Activated CD4-positive, alpha-beta T cell treated with anti-CD3 and anti-CD28 coated beads, Interleukin-2, amount 50 U/mL, for 24 hours (primary cell): ENCODE measurements around the gene PSMF1.

Source experiments
- DNase-seq, 2 donors: peaks; one replicate each; pipeline ENCODE4 v3.0.0-alpha.2; 2020; ENCODE audit warnings: low read depth in 1 of 2, low spot score in 1 of 2

The PSMF1 gene, protein sequence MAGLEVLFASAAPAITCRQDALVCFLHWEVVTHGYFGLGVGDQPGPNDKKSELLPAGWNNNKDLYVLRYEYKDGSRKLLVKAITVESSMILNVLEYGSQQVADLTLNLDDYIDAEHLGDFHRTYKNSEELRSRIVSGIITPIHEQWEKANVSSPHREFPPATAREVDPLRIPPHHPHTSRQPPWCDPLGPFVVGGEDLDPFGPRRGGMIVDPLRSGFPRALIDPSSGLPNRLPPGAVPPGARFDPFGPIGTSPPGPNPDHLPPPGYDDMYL

DNA sequence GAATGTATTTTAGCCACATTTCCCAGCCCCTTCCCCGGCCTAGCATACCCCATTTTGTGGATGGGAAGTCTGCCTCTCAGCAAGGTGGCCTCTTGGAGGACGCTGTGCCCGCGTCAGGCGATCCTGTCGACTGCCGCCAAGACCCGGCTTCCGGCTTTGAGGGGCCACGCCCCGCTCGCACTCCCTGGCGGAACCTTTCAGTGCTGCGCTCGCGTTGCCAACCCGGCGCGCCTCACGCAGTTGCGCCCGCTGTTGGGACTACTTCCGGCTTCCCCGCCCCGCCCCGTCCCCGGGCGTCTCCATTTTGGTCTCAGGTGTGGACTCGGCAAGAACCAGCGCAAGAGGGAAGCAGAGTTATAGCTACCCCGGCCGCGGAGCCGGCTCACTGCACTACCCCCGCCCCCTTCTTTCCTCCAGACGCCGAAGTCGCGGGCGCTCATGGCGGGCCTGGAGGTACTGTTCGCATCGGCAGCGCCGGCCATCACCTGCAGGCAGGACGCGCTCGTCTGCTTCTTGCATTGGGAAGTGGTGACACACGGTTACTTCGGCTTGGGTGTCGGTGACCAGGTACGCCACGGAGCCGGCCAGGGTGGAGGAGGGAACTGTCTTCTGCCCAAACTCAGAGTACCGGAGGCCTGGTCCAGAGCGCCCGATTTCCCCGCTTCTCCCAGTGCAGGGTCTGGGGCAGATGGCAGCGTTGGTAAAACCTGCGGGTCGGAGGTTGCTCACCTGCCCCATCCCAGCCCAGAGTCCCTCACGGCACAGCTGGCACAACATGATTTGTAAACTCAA, at the start of gene PSMF1:
Gene PSMF1, plus strand, starts transcription at position 267 of the 792 bp plus-strand sequence. Its CDS starts 172 bp downstream, at position 439.
- DNase-seq, result peak; percentile 93 to 95

DNA sequence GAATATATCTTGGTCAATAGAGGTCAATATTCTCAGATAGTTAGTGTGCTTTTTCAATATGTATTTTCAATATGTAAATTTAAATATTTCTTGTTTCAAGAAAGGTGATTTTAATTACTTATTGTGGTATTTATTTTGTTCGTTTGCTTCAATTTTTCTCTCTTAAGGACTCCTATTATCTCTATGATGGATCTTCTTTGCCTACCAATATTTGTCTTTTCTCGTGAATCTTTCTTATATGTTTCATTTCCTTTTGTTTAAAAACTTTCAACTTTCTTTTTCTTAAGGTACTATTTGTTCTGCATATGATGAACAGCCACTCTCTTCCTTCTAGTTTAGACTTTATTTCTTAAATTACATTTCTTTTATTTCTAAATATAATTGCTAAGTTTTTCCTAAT, 46.1 kb upstream of the PSMF1 start:
- DNase-seq, result no peak

DNA sequence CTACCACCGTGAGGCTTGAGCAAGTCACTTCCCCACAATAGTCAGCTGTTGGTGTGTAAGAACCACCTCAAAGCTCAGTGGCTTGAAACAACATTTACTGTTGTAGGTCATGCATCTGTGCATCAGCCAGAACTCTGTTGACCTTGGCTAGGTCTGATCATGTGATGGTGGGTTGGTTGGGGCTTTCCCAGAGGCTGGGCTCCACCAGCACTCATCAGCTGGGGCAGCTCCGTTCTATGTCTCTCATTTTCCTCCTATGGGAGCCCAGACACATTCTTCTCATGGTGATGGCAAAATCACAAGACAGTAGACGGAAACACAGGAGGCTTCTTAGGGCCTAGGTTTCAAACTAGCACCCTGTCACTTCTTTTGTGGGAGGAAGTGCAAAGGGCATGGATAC, 42.8 kb upstream of the PSMF1 start:
- no peak for DNase-seq

DNA sequence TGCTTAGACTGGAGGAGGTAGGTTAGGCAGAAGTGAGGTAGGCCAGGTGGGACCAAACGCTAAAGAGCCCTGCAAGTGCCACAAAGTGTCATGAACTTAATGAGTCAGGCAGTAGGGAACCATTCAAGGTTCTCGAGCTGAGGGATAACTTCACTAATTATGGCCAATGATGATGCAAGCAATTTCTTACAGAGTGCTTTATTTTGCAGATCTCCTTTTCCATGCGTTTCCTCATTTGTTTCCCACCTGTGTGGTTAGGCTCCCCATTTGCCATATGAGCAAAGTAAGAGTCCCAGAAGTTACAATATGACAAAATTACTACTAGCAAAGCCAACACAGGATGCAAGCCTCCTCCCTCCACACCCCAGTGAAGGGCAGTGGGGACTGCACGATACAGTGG, 36.5 kb upstream of the PSMF1 start:
- no peak for DNase-seq

- DNase-seq, result no peak
Observed at GRCh38 chr20:1083431-1084080, 34.8 kb upstream of the PSMF1 start.

DNA sequence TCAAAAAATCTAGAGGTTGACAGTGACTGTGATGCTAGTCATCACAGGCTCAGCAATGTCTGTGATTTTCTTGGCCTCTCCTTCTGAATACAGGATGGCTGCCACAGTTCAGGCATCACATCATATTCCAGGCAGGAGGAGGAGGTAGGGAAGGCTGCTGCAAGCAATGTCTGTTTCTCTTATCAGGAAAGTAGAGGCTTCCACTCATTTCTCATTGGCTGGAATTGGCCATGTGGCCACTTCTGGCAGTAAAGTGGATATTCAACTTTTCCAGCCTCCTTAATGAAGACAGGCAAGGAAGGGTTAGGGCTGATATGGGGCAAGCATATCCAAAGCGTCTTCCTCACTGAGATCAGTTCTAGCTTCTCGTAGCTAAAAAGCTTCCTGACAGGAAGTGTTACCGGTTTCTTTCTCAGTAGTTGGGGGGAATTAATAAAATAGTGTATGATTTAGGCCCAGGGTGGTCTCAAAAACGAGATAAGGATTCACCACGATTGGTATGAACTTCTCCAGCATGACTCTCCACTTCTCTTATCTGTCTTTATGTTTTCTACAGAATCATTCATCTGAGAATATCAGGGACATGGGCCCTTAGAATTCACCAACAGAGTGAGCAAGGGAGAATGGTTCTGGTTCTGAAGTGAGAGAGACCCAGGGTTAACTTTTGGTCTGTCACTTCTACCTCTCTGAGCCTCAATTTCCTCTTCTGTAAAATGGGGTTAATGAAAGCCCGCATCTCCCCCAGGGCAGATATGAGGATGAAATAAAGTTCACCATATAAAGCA, 32.7 kb upstream of the PSMF1 start:
- DNase-seq, result no peak

- no peak for DNase-seq
Observed at GRCh38 chr20:1086277-1087213, 31.9 kb upstream of the PSMF1 start.

DNA sequence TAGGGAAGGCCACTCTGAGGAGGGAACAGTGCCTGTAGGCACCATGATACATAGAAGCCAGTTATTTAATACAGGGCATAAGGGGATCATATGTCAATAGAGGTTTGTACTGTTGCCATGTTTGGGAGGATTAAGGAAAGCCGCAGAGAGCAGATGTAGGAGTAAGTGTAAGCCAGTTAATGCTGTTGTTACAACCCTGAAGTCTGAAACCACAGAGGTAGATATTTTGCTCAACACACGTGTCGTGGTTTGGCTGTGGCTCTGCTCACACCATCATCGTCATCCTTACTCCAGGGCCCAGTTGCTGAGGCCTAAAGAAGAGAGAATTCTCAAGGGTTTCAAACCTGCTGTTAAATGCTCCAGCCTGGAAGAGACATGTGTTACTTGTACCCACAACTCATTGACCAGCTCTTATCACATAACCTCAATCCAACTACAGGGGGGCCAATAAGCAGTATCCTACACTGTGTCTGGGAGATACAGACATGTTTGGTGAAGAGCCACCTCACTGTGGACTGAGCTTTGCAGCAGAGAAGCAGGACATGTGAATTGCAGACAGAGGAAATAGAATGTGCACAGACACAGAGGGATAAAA, 31.0 kb upstream of the PSMF1 start:
- DNase-seq, result no peak

DNA sequence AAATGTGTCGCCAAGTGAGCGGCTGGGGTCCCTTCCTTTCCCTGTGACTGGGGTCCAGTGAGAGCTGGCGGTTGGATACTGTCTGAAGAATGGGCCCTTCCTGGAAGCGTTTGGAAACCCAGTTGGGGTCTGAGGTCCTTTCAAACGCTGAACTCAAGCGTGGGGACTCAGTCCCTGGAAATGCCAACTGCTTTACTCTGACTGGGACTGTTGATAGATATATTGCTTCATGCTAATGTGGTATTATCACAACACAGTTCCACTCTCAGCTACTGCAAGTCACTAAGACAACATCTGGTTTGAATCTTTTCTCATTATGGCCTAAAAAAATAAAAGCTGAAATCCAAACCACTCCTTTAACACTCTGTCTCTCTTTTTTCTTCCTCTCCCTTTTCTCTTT, 23.7 kb upstream of the PSMF1 start:
- DNase-seq, result no peak

- DNase-seq, result no peak
Observed at GRCh38 chr20:1101533-1101932, 16.9 kb upstream of the PSMF1 start.

- DNase-seq, result no peak
Observed at GRCh38 chr20:1102016-1102415, 16.4 kb upstream of the PSMF1 start.

DNA sequence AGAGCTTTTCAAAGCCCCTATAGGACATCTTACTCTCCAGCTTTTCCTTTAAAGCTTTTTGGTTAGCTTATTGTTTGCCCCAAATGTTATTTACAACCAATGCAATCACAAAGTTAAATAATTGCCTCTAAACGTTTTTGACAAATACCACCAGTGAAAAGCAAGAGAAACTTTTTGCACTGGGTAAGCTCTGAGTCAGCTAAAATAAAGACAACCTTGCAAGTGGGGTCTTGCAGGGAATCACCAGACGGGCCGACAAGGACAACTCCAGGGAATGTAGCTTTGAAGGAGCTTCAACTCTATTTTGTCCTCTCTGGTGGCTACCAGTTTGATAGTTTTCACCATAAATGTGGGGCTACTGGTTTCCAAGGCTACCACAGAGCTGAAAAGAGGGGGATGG, 14.7 kb upstream of the PSMF1 start:
- DNase-seq, result no peak

GRCh38 chr20:1105599-1106194, 12.7 kb upstream of the PSMF1 start:
- DNase-seq, result no peak

DNA sequence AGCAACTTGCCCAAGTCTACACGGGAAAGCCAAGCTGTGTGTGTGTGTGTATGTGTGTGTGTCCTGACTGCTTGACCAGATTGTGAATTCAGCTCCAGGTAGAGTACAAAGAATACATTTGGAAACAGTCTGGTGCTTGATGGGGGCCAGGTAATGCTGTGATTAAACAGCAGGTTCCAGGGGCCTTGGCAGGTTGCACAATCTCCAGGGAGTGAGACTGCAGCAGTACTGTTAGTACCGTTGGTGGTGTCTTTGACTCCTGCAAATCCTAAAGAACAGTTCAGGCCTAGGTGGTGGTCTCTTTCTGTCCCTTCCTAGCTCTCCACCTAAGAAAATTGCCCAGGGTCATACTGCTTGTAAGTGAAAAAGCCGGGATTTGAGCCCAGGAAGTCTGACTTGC, 11.2 kb upstream of the PSMF1 start:
- no peak for DNase-seq

GRCh38 chr20:1108437-1108920, 9.9 kb upstream of the PSMF1 start:
- DNase-seq, result peak; percentile 25 to 35

DNA sequence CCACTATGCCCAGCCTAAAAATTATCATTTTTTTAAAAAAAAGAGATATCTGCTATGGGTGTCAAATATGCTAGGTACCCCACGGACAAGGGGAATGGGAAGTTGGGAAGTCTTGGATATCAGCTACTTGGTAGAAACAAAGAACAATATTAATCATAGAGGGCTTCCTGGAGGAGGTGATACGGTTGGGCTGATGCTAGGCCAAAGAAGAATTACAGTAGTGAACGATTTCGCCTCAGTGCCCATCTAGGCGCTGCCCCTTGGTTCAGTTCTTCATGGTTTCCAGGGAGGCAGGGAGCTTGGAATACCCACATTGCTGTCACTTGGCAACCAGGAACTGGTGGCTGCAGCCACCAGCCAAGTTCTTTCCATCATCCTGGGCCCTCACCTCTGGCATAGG, 5.5 kb upstream of the PSMF1 start:
- DNase-seq, result no peak

DNA sequence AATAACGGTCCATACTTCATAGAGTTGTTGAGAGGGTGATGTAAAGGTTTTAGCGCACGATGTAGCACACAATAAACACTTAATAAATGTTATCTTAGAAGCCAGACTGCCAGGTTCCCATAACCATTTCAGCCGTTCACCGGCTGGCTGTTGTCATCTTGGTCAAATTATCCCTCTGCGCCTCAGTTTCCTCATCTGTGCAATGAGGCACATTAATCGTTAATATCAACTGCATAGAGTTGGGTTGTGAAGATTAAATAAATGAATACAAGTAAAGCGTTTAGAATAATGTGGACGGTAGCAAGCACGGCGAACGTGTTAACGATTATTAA, 432 bp upstream of the PSMF1 start:
- no peak for DNase-seq

GRCh38 chr20:1119128-1119505, 715 bp downstream of the PSMF1 start:
- DNase-seq, result no peak

DNA sequence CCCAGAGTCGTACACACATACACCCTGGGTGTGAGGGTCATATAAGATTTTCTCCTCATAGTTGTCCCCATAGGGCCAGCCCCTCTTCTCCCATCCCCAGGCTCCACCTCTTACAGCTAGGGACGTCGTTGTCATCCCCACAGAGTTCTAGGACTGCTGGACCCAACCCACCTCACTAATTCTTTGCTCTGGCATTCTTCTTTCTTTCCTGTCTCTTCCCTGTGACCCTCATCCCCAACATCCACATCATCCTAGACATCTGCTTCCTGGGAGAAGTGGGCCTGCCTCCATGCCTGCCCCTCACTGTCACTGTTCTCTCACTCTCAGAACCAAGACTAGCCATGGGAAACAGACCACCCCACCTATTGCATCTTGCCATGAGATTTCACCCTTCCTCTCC, 1.1 kb downstream of the PSMF1 start:
- DNase-seq, result no peak

- DNase-seq, result no peak
Observed at GRCh38 chr20:1121429-1121828, 3.0 kb downstream of the PSMF1 start.
